GM19455 (cell line): ENCODE measurements around the gene BASP1.
A peak's percentile ranks its signal among the peaks of the same experiment; 100 is the strongest.
"Not testable (repeated sequence)": the region's sequence is repeated elsewhere in the genome, so short reads cannot be mapped to it uniquely, and the experiment has no call there.

Source experiments
- ATAC-seq: cut with Tn5 transposase; IDR thresholded peaks from one replicate; pipeline ENCODE4 v1.9.1; 2021; ENCODE audit not compliant: unreplicated experiment

BASP1 gene

DNA sequence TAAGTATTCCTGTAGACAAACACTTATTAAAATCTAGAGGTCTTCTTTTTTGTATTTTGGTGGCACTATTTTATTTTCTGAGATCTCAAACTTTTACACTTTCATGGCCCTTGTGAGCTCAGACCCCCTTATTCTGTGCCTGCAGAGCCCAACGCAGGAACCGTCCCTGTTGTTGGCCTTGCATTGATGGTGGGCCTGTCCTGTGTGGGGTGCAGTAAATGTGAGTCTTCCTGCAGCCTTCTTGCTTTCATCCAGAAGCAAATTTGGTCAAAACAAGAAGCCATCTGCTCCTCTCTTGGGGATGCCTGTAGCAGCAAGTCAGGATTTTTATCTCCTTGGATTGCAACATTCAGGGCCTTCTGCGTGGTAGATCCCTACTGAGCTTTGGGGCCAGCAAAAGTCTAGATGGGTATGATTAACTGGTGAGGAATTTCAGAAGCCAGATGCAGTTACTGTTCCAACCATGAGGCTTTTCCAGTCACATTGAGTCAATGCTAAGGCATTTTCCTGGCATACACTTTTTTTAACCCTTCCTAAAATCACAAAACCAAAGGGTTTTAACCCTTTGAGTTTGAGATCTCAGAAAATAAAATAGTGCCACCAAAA is 31.7 kb downstream of the BASP1 start:
- ATAC-seq, result no peak

DNA sequence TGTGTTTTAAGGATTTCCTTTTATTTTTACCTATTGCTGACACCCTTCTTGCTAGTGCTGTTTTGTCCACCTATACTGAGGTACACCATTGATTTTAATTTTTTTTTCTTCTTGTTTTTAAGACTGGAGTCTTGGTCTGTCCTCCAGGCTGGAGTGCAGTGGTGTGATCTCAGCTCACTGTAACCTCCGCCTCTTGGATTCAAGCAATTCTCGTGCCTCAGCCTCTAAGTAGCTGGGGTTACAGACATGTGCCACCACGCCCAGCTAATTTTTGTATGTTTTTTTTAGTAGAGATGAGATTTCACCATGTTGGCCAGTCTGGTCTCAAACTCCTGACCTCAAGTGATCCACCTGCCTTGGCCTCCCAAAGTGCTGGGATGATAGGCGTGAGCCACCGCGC is 32.4 kb downstream of the BASP1 start:
- ATAC-seq, result not testable (repeated sequence)

DNA sequence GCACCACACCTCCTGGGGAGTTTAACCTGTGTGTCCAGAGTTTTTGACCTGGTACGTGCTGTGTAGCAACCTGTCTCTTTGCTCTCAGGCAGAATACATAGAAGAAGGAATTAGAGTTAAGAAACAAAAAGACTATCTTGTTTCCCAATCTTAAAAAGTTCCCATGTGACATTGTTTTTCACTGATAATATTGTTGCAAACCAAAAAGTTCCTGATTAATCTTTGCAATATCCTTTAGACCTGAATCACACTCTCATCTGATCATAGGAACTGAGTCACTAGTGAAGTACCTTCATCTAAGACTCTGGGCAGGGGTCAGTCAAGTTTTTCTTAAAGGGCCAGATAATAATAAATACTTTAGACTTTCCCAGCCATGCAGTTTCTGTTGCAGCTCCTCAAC is 35.1 kb downstream of the BASP1 start:
- no peak for ATAC-seq

DNA sequence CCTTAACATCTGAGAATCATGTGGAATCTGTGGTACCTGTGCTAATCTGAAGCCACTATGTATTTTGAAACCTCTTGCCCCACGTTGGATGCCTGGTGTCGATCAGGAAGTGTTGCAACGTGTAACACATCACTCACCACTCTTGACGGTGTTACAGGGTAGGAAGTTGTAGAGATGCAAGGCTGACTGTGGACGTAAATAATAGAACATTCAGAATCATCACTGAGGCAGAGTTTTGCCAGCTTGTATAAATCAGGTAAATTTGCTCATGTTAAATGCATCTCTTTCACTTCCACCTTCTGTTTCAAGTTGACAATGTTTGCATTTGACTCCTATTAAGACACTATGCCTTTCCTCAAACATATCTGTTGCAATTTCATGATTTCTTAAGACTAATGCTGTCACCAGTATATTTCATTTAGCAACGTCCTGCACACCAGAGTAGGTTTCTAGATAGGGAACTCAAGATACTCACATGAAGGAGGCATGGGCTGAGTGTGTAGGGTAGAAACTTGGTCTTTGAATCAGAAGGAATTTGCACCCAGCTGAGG is 38.1 kb downstream of the BASP1 start:
- ATAC-seq, result no peak

DNA sequence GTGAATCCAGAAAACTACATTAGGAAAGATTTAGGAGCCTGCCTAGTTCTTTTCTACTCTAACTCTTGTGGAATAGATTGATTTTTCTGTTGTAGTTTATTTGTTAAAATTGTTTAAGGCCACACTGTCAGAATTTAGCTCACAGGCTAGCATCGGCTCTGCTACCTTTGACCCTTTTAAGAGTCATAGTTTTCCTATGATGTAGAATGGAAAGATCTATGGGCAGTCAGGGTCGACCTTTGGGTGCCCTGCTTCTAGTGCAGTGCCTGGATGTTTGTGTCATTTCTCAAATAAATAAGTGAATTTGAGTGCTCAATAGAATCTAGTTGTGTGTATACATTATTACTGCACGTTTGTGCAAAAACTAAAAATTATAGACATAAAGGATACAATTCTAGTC is 38.7 kb downstream of the BASP1 start:
- no peak for ATAC-seq

DNA sequence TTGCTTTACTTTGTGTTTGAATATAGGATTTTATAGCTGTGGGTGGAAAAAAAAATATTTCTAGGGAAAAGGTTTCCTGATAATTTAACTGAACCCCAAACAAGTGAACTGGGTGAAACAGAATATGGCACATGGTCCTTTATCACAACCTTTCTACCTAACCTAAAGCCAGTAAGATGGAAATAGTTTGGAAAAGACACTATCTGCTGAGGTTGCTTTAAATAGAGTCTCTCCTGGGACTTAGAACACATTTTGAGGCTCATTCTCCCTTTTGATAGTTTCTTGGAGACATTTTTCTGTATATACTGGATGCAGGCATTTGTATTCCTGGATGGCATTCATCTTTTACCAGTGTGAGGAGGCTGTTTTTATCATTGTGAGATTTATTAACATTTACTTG is 39.4 kb downstream of the BASP1 start:
- no peak for ATAC-seq

DNA sequence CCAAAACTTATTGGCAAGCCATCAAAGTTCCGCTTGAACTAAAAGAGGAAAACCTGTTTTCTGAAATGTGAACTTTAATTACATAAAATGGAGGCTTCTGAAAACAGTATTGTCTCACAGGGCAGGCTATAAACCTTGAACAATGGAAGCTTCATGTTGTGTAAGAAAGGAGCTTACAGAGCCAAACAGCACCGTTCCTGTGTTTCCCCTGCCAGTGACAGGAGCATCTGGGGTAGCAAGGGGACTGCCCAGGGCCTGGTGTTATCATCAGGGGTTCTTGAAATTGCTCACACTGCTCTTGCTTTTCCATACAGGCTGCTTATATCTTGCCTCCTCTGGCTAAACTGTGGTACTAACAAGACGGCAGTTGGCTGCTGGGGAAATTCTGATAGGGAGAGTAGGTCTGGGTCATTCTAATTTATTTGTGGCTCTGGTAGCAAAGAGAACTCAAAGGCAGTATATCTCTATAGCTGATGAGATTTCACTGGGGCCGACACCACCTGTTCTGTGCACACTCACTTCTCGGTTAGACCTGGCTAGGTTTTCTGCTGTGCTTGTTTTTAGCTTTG is 40.4 kb downstream of the BASP1 start:
- peak; percentile 81 for ATAC-seq

DNA sequence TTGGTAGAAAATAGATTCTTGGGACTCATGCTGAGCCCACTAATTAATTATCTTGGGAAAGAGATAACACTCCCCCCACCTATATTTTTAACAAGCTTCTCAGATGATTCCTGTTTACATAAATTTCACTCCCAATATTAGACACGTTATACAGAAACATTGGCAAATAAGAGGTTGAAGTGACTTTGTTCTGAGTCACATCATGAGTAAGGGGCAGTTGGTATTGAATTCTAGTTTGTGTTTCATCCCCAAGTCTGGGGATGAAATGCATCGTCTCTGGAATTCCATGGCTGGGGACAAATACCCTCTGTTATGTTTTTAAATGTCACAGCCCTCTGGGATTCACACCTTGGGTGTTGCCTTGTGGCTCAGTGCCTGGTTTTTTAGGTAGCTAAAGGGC is 41.0 kb downstream of the BASP1 start:
- ATAC-seq, result no peak

DNA sequence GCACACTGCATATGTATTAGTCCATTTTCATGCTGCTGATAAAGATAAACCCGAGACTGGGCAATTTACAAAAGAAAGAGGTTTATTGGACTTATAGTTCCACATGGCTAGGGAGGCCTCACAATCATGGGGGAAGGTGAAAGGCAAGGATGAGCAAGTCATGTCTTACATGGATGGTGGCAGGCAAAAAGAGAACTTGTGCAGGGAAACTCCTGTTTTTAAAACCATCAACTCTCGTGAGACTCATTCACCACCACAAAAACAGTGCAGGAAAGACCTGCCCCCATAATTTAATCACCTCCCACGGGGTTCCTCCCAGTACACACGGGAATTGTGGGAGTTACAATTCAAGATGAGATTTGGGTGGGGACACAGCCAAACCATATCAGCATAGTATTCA is 41.6 kb downstream of the BASP1 start:
- not testable (repeated sequence) for ATAC-seq

DNA sequence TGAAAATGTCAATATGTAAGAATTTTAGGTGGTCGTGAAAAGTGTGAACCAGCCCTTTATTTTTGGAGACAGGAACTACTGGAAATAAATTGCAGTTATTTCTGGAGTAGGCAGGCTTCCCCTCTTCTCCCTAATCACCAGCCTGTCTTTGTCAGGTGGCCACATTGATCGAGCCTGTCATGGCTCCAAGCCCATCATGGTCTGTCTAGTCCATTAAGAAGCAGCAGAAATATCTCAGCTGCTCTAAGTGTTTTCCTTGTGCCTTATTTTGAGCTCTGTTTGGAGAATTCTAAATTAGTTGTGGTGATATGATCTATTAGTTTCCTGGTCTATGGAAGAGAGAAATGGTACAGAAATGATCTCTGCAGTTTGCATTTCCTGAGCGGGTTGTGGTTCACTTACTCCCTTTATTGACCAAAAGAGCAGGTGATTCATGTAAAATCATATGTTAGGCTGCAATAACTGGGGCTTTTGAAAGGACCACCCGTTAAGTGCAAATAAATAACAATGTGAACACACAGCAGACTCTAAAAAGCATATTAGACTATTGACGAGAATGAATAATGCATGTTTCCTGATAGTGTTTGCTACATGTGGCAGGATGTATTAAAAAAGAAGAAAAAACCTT is 42.3 kb downstream of the BASP1 start:
- no peak for ATAC-seq

DNA sequence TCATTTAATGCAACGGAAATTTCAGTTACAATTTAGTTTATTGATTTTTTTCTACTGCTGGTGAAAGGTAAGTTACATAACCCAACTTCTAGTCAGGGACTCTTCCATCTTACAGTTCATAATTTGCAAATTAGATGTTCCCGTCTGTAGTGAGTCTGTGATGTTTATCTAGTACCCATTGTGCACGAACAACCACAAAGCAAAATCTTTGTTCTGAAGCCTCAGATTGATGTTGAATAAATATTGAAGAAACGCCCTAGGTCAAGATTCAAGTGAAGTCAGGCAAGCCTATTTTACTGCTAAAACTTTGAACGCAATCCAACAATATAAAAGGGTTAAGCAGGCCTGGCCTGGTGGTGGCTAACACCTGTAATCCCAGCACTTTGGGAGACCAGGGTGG is 43.1 kb downstream of the BASP1 start:
- ATAC-seq, result no peak

DNA sequence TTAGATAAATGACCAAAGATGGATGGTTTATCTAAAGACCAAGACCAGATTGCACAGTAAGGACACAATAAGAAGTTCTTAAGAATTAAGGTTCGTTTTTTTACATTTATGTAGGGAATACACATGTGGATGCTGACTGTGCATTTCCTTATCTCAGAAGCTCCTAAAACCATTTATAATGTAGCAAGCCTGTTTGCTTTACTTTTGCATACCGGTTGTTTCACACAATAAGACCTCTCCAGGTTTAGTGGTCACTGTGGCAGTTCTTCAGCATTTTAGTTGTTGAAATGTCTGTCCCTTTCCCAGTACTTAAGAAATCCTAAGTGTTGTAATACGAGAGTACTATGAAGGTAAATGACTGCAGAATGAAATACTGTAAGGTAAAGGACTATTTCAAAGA is 43.6 kb downstream of the BASP1 start:
- no peak for ATAC-seq

DNA sequence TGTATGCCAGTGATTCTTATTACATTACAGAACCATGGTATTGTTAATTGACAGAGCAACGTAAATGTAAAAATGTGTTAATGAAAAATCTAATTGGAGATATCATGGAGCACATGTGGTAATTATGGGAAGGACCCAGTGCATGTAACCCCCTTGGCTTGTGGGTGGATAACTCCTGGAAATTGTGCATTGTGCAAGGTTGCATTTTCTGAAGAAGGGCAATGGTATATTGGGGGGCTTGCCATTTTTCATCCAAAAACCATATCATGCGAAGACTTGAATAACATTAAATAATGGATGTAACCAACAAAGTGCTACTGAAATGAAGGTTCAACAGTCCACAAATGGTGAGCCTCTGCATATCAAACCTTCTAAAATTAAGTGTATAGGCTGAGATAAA is 47.6 kb downstream of the BASP1 start:
- ATAC-seq, result no peak

DNA sequence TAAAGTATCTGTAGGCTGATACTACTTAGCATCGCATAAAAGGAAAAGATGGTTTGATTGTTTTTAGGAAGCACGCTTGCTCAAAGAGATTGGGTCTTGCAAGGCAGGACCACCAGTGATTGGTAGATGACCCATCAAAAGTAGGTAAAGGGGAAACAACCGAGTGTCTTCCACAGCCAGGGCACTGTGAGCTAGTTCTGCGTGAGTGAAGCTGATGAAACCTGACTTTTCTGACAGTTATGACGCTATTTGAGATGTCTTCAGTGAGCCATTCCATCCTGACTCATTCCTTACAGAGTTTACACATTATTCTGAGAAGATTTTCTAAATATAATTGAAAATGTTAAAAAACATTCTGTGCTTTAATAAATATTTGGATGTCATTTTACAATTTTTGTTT is 49.7 kb downstream of the BASP1 start:
- peak; percentile 62 for ATAC-seq

DNA sequence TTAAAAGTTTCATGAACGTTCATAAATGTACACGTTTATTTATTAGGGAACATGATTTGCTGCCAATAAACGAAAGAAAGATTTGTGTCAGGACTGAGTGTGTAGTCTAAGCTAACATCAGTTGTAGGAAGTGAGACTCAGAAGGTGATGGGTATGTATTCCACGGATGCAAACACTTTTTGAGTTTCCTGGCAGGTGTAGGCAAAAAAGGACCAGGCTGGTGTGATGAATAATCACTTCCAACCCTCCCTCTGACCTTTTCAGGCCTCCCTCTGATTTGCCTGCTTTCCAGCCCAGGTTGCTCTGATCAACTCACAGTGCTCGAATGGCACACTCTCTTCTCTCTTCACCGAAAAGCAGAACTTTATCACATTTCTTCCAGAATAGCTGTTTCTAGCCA is 51.8 kb downstream of the BASP1 start:
- peak; percentile 56 for ATAC-seq

DNA sequence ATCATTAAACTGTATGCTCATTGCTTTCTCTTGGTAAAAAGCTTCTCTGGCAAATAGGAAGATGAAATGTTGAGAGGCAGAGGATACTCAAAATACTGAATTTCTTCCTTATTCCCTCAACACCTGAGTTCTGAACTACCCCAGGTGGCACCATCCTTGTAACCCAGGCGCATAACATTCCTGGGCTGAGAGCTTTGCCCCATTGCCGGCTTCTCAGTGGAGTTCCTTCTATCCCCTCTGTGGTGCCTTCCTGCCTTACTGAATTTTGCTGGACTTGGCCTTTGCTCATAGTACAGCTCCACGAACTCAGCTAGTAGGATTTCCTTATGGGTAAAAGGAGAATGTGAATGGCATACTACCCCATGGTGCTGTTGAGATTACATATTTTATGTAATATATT is 54.7 kb downstream of the BASP1 start:
- no peak for ATAC-seq

DNA sequence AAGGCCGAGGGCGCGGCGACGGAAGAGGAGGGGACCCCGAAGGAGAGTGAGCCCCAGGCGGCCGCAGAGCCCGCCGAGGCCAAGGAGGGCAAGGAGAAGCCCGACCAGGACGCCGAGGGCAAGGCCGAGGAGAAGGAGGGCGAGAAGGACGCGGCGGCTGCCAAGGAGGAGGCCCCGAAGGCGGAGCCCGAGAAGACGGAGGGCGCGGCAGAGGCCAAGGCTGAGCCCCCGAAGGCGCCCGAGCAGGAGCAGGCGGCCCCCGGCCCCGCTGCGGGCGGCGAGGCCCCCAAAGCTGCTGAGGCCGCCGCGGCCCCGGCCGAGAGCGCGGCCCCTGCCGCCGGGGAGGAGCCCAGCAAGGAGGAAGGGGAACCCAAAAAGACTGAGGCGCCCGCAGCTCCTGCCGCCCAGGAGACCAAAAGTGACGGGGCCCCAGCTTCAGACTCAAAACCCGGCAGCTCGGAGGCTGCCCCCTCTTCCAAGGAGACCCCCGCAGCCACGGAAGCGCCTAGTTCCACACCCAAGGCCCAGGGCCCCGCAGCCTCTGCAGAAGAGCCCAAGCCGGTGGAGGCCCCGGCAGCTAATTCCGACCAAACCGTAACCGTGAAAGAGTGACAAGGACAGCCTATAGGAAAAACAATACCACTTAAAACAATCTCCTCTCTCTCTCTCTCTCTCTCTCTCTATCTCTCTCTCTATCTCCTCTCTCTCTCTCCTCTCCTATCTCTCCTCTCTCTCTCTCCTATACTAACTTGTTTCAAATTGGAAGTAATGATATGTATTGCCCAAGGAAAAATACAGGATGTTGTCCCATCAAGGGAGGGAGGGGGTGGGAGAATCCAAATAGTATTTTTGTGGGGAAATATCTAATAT is 58.1 kb downstream of the BASP1 start:
- ATAC-seq, result no peak

DNA sequence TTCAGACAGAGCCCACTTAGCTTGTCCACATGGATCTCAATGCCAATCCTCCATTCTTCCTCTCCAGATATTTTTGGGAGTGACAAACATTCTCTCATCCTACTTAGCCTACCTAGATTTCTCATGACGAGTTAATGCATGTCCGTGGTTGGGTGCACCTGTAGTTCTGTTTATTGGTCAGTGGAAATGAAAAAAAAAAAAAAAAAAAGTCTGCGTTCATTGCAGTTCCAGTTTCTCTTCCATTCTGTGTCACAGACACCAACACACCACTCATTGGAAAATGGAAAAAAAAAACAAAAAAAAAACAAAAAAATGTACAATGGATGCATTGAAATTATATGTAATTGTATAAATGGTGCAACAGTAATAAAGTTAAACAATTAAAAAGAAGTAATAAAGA is 59.0 kb downstream of the BASP1 start:
- ATAC-seq, result peak; percentile 81

DNA sequence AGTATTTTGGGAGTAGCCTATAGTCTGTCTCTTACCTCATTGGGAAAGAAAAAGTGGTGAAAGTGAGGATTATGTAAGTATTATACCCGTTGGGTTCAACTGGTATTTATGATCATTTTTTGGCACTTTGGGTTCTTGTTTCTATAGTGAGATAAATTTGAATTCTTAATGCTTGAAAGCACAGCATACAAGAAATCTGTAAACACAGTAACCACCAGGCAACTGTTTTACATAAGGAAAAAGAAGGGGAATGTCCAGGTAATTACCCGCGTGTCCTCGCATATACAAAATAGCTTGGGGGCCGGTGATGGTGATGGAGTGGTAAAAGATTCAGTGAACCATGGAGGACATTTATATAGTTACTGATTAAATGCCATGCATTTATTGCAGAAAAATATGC is 60.5 kb downstream of the BASP1 start:
- no peak for ATAC-seq

DNA sequence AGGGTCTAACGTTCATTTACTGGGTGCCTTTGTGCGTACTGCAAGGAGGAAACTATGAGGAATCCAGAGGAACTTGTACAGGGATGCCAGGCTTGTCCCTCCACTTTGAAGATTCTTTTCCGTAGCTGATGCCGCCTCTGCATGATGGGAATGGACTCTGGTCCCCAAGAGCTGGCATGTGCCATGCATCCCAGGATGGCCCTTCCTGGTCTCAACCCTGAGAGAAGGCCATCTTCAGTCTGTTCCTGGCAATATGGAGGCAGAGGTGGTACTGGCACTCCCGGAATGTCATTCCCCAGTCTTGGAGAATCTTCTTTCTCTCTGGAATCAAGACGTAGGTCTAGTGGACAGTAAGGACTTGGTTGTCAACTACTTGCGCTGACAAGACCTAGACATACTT is 61.5 kb downstream of the BASP1 start:
- no peak for ATAC-seq

DNA sequence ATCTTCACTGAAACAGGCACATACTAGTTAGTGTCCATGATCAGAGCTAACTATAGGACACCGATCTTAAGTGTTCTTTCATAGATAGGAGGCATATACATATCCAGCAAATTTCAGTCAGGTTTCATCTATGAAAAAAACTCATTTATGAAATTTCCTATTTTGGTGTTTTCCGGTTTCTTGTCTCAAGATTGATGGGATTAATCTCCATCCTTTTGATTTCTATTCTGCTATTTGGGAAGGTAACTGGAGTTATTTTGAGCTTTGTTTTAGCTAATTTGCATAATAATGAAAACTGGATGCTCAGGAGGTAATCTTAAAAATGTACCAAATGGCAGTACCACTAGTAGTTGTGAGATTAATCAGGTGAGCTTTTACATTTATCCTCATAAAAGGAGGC is 62.1 kb downstream of the BASP1 start:
- ATAC-seq, result no peak
